DLD1 (cell line): ENCODE measurements around the gene MRPS7.
"Not testable (repeated sequence)": the region's sequence is repeated elsewhere in the genome, so short reads cannot be mapped to it uniquely, and the experiment has no call there.

Experiments
- in situ Hi-C: cut with HindIII; loops from 2 replicates; pipeline ENCODE4 v1.10.0; 2017; ENCODE audit warnings: low sequenced_read_pairs

MRPS7 gene

GRCh38 chr17:75270966-75271232 lies 9.2 kb downstream of the MRPS7 start, which contains the start of gene MIF4GD:
Gene MIF4GD (minus strand): TSS chr17:75271231. CDS start chr17:75270195, 1,036 bp downstream.
- in situ Hi-C loops = no loop called here

GRCh38 chr17:75271233-75271954 lies 9.7 kb downstream of the MRPS7 start:
- in situ Hi-C loops = no loop called here

GRCh38 chr17:75271955-75272847 lies 10.5 kb downstream of the MRPS7 start:
- in situ Hi-C loops = no loop called here

GRCh38 chr17:75272848-75273184 lies 11.1 kb downstream of the MRPS7 start:
- in situ Hi-C loops = no loop called here

GRCh38 chr17:75273977-75274708 lies 12.5 kb downstream of the MRPS7 start:
- in situ Hi-C loops = no loop called here

GRCh38 chr17:75277664-75278071 lies 16.0 kb downstream of the MRPS7 start:
- in situ Hi-C loops = no loop called here

GRCh38 chr17:75280189-75280588 lies 18.5 kb downstream of the MRPS7 start:
- in situ Hi-C loops = not testable (repeated sequence)

- in situ Hi-C loops = no loop called here
These were observed 23.4 kb downstream of the MRPS7 start for GRCh38 chr17:75285123-75285522.

- in situ Hi-C loops = no loop called here
These were observed 25.5 kb downstream of the MRPS7 start for GRCh38 chr17:75287221-75287620.

- in situ Hi-C loops = no loop called here
These were observed 26.7 kb downstream of the MRPS7 start for GRCh38 chr17:75288359-75288758.

GRCh38 chr17:75288770-75289114 lies 27.1 kb downstream of the MRPS7 start:
- in situ Hi-C loops = no loop called here

- in situ Hi-C loops = no loop called here
These were observed 27.6 kb downstream of the MRPS7 start, which contains the start of gene SLC25A19 for GRCh38 chr17:75289115-75289831. Gene SLC25A19 (minus strand): TSS chr17:75289433. CDS start chr17:75286764, 2,669 bp downstream.

GRCh38 chr17:75289832-75290337 lies 28.2 kb downstream of the MRPS7 start:
- in situ Hi-C loops = no loop called here

- in situ Hi-C loops = not testable (repeated sequence)
These were observed 31.2 kb downstream of the MRPS7 start for GRCh38 chr17:75292810-75293448.

GRCh38 chr17:75295201-75296158 lies 33.8 kb downstream of the MRPS7 start:
- in situ Hi-C loops = no loop called here

GRCh38 chr17:75300280-75300679 lies 38.6 kb downstream of the MRPS7 start:
- in situ Hi-C loops = no loop called here

- in situ Hi-C loops = no loop called here
These were observed 39.4 kb downstream of the MRPS7 start for GRCh38 chr17:75301049-75301448.

GRCh38 chr17:75301502-75302206 lies 40.0 kb downstream of the MRPS7 start:
- in situ Hi-C loops = no loop called here
